ENCODE measurements around the gene RPS15. TPM values are rescaled to one million over a fixed set of nuclear protein-coding genes. Genes with fewer than 3 reads are reported as not detected.

RPS15 gene
- 323 and 507 TPM in 2 replicates for total RNA-seq

DNA sequence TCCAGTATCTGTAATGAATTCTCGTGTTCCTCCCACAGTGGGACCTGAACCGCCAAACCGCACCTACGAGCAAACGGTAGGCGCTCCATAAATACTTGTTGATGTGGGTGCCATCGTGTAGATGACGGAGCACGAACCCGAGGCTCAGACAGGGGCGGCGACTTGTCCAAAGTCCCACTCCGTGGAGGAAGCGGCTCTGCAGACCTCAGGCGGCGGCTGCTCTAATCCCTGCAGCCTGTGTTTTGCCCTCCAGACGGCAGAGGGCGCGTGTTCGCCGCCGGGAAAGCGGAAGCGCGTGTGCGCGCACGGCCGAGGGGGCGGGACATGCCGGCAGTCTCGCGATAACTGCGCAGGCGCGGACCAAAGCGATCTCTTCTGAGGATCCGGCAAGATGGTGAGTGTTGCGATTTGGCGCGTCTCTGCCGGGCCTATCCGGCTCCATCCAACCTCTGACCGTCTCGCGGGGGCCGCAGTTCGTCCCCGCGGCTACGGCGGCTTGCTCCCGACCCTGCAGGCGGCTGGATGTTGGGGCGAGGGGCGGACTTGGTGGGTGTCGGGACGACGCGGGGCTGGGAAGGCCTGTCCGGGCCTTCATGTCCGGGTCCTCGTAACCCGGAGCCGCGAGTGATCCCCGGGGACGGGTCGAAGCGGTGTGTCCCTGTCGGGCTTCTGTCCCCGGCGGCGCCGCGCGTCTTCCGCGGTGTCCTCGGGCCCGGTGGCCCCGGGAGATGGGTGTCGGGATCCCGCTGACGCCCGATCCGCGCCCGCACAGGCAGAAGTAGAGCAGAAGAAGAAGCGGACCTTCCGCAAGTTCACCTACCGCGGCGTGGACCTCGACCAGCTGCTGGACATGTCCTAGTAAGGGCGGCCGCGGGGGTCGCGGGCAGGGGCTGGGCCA, at the start of gene RPS15:
Gene RPS15, plus strand, starts transcription at position 362 of the 898 bp plus-strand sequence. Its CDS starts 30 bp downstream, at position 392.

DNA sequence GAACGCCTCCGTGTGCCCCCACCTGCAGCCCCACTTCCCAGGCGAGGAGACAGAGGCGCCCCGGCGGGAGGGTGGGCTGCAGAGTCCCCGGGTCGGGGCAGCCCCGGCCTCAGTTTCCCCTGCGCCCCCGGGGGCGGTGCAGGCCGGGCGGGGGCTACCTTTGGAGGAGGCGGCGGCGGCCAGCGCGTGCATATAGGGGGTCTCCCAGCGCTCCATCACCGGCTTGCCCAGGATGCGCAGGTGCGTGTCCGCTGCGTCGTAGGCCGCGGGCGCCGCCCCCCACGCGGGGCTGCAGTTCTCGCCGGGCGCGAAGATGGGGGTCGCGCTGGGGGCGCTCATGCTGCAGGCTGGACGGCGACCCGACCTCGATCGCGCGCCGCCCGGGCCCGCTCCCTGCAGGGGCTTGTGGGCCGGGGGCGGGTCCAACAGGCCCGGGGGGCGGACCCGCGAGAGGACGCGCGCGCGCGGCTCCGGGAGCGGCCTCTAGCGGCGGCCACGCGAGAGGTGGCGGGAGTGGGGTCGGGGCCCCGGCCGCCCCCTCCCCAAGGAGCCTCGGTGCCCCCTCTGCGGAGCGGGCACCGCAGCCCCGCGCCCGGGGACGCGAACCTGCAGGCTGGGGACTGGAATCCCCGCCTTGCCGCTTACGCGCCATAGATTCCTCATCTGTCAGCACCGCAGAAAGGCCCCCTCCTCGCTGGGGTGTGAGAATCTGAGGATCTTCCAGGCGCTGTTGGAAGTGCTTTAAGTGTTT, 36.9 kb upstream of the RPS15 start, which contains the start of gene GAMT:
Gene GAMT, minus strand, starts transcription at position 405 of the 751 bp plus-strand sequence. Its CDS starts 66 bp downstream, at position 339.

GRCh38 chr19:1407528-1408299, 30.5 kb upstream of the RPS15 start, which contains the start of gene DAZAP1:
Gene DAZAP1, plus strand, starts transcription at chr19:1407586. Its CDS starts 188 bp downstream, at chr19:1407774.

DNA sequence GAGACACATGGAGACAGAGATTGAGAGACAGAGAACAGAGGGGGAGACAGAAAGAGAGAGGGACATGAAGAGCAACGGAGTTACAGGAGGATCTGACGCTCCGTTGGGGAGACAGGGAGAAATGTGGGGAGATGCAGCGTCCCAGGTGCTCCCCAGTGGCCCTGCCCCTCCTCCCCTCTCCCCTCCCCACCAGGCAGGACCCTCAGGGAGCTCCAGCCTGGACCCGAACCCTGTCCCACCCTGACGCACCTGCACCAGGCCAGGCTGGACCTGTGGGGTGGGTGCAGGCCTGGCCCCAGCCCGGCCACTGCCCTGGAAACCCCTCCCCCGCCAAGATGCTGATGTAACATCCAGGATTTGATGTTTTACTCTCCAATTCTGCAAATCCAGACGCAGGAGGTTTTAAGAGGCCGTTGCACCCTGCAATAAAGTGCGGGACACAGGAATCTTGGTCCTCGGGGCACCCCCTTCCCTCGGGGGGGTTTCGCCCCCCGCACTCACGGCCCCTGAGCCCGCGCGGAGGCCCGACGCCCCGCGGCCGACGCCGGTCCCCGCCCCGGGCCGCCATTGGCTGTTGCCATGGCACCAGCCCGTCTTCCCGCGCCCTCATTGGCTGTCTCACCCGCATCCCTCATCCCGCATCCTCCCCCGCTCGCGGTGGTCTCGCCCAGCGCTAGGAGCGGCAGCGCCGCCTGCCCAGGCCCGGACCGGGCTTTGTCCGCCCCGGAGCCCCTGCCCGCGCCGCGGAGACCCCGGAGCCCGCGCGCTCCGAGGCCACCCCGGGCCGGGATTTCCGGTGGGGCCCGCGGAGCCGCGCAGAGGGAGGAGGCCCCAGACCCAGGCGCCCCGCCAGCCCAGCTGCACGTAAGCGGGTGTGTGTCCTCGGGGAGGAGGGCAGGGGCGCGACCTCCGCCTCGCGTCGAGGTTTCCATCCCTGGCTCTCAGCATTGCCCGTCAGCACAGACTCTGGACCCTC, 11.6 kb downstream of the RPS15 start, which contains the start of gene APC2:
Gene APC2, plus strand, starts transcription at position 655 of the 976 bp plus-strand sequence. CDS start 2,881 bp downstream, outside the sequence.

DNA sequence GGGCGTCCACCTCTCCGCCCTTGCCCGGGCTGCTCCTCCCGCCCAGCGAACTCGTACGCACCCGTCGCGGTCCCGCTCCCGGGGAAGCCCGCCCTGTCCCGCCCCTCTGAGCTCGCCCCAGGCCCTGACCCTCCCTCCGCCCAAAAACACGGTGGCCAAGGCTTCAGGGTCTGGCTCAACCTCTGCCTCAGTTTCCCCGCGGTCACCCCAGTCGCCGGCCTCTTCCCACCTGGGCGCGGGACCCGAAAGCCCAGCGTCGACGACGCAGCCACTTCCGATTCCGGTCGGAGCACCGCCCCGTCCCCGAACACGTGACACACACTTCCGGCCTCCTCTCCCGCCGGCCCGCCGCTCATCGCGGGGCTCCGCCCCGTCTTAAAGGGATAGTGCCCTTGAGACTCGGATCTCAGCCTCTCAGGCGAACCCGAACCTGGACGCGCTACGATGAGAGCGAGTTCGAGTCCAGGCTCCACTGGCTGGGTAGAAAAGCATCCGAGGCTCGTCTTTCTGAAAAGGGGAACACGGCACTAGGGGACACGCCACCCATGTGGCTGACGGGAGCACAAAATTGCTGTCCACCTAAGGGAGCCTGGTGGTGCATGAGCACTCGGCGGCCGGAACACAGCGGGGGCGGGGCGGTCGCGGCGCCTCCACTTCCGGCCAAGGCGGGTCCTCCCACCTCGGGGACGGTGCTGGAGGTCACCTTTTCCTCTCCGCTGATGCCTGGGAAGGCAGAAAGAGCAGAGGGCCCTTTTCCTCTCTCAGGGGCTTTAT, 40.9 kb downstream of the RPS15 start, which contains the start of gene C19orf25:
Gene C19orf25, minus strand, starts transcription at position 282 of the 774 bp plus-strand sequence. CDS start 312 bp downstream, outside the sequence.

Other genes with a start within 250 kb of the RPS15 start
- gene STK11, start 232.6 kb upstream of the RPS15 start, total RNA-seq, result 87.0 and 87.3 TPM in 2 replicates
- 0.81 and 3.0 TPM in 2 replicates for gene CBARP, start 200.4 kb upstream of the RPS15 start, total RNA-seq
- gene ATP5F1D, start 196.6 kb upstream of the RPS15 start, total RNA-seq, result 31.1 and 39.6 TPM in 2 replicates
- 9.9 and 15.6 TPM in 2 replicates for gene MIDN, start 189.8 kb upstream of the RPS15 start, total RNA-seq
- 65.4 and 95.7 TPM in 2 replicates for gene CIRBP, start 169.1 kb upstream of the RPS15 start, total RNA-seq
- gene FAM174C, start 162.9 kb upstream of the RPS15 start, total RNA-seq, result 13.4 and 18.3 TPM in 2 replicates
- gene EFNA2, start 152.5 kb upstream of the RPS15 start, total RNA-seq, result 0.19 TPM in 1 of 2 replicates, not detected in the other
- gene NDUFS7, start 54.5 kb upstream of the RPS15 start, total RNA-seq, result 60.6 and 68.3 TPM in 2 replicates
- gene GAMT, start 36.9 kb upstream of the RPS15 start, total RNA-seq, result 10.0 and 11.2 TPM in 2 replicates
- 61.4 and 81.4 TPM in 2 replicates for gene DAZAP1, start 30.8 kb upstream of the RPS15 start, total RNA-seq
- under 0.01 and 0.06 TPM in 2 replicates for gene APC2, start 11.7 kb downstream of the RPS15 start, total RNA-seq
- gene C19orf25, start 40.8 kb downstream of the RPS15 start, total RNA-seq, result 12.3 and 21.6 TPM in 2 replicates
- 0.32 and 1.4 TPM in 2 replicates for gene PCSK4, start 52.0 kb downstream of the RPS15 start, total RNA-seq
- gene REEP6, start 52.8 kb downstream of the RPS15 start, total RNA-seq, result 0.38 and 1.5 TPM in 2 replicates
- 0.06 TPM in 1 of 2 replicates, not detected in the other for gene ADAMTSL5, start 74.6 kb downstream of the RPS15 start, total RNA-seq
- not detected in 2 replicates for gene PLK5, start 85.7 kb downstream of the RPS15 start, total RNA-seq
- gene MEX3D, start 129.9 kb downstream of the RPS15 start, total RNA-seq, result 52.5 and 71.4 TPM in 2 replicates
- 81.1 and 156 TPM in 2 replicates for gene MBD3, start 154.5 kb downstream of the RPS15 start, total RNA-seq
- 78.5 and 110 TPM in 2 replicates for gene UQCR11, start 167.1 kb downstream of the RPS15 start, total RNA-seq
- gene TCF3, start 214.2 kb downstream of the RPS15 start, total RNA-seq, result 65.6 and 123 TPM in 2 replicates

All from bladder microvascular endothelial cell (primary cell).